SK-N-SH treated with all-trans-retinoic acid at 6 μM for 48 hours (cell line): ENCODE data around the gene APOL6.

ENCODE experiments used
- BACH2 ChIP-seq: fragments of 250-450 bp; sonication (Bioruptor Pico); IDR thresholded peaks from 2 replicates; pipeline ENCODE4 v1.9.0; 2021; ENCODE audit warnings: mild to moderate bottlenecking, borderline replicate concordance
- CREB5 ChIP-seq: fragments of 250-450 bp; sonication (Bioruptor Pico); IDR thresholded peaks from 2 replicates; pipeline ENCODE4 v1.5.1; 2020; ENCODE audit warnings: low read depth, mild to moderate bottlenecking, moderate library complexity
- ESRRG ChIP-seq: fragments of 250-450 bp; sonication (Bioruptor Pico); IDR thresholded peaks from 2 replicates; pipeline ENCODE4 v1.6.1; 2021; ENCODE audit warnings: mild to moderate bottlenecking
- OSR1 ChIP-seq: fragments of 250-450 bp; sonication (Bioruptor Pico); IDR thresholded peaks from 2 replicates; pipeline ENCODE4 v1.8.0; 2022; ENCODE audit warnings: moderate library complexity, mild to moderate bottlenecking, inconsistent platforms
- RARB ChIP-seq: fragments of 250-450 bp; sonication (Bioruptor Pico); IDR thresholded peaks from 2 replicates; pipeline ENCODE4 v1.8.0; 2021; ENCODE audit warnings: mild to moderate bottlenecking, moderate library complexity
- SNAI2 ChIP-seq: fragments of 250-450 bp; sonication (Bioruptor Pico); IDR thresholded peaks from 2 replicates; pipeline ENCODE4 v1.5.0; 2020; ENCODE audit warnings: mild to moderate bottlenecking, moderate library complexity
- ZC3H10 ChIP-seq: fragments of 250-450 bp; sonication (Bioruptor Pico); IDR thresholded peaks from 2 replicates; pipeline ENCODE4 v1.5.1; 2021; ENCODE audit warnings: mild to moderate bottlenecking, moderate library complexity
- ZFP30 ChIP-seq: fragments of 450-650 bp; formaldehyde crosslinking; IDR thresholded peaks from 2 replicates; pipeline ENCODE4 v1.5.0; 2022; ENCODE audit warnings: mild to moderate bottlenecking, moderate library complexity
- ZNF70 ChIP-seq: fragments of 450-650 bp; formaldehyde crosslinking; IDR thresholded peaks from 2 replicates; pipeline ENCODE4 v1.5.0; 2020; ENCODE audit warnings: mild to moderate bottlenecking, moderate library complexity
- TF ChIP-seq, protein P1 (sequence below): fragments of 250-450 bp; sonication (Bioruptor Pico); IDR thresholded peaks from 2 replicates; pipeline ENCODE4 v1.8.0; 2020; ENCODE audit warnings: mild to moderate bottlenecking, moderate library complexity, borderline replicate concordance
- TF ChIP-seq, protein P2 (sequence below): fragments of 250-450 bp; sonication (Bioruptor Pico); IDR thresholded peaks from 2 replicates; pipeline ENCODE4 v1.5.1; 2021; ENCODE audit warnings: mild to moderate bottlenecking, moderate library complexity
- TF ChIP-seq, protein P3 (sequence below): fragments of 250-450 bp; sonication (Bioruptor Pico); IDR thresholded peaks from 2 replicates; pipeline ENCODE4 v1.8.0; 2021; ENCODE audit warnings: low read depth, mild to moderate bottlenecking, moderate library complexity, borderline replicate concordance
- TF ChIP-seq, protein P4 (sequence below): fragments of 250-450 bp; sonication (Bioruptor Pico); IDR thresholded peaks from 2 replicates; pipeline ENCODE4 v1.5.0; 2020; ENCODE audit warnings: mild to moderate bottlenecking, moderate library complexity

DNA sequence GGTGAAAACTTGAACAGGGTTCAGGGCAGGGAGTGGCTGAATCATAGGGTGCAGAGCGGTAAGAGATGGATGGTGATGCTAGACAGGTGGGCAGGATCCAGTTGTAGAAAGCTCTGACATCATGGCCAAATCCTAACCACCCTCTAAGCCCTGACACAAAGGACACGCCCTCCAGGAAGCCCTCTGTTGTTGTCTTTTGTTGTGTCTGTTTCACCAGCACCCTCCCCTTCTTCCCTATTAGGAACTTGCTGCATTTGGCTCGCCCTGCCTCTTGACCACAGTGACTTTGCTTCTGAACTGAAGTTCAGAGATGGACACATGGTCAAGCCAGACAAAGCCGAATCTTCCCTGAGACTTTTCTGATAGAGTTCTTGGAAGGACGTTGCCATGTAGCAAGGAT is 14.2 kb upstream of the APOL6 start:
- TF ChIP-seq OSR1 (CRISPR knock-in tag) (no peak), ESRRG (CRISPR knock-in tag) (no peak), BACH2 (CRISPR knock-in tag) (no peak), ZC3H10 (CRISPR knock-in tag) (no peak), CREB5 (CRISPR knock-in tag) (no peak), ZFP30 (CRISPR knock-in tag) (no peak), SNAI2 (CRISPR knock-in tag) (no peak), ZNF70 (no peak), RARB (no peak)
- TF ChIP-seq, protein P1, sequence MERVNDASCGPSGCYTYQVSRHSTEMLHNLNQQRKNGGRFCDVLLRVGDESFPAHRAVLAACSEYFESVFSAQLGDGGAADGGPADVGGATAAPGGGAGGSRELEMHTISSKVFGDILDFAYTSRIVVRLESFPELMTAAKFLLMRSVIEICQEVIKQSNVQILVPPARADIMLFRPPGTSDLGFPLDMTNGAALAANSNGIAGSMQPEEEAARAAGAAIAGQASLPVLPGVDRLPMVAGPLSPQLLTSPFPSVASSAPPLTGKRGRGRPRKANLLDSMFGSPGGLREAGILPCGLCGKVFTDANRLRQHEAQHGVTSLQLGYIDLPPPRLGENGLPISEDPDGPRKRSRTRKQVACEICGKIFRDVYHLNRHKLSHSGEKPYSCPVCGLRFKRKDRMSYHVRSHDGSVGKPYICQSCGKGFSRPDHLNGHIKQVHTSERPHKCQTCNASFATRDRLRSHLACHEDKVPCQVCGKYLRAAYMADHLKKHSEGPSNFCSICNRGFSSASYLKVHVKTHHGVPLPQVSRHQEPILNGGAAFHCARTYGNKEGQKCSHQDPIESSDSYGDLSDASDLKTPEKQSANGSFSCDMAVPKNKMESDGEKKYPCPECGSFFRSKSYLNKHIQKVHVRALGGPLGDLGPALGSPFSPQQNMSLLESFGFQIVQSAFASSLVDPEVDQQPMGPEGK: no peak
- TF ChIP-seq, protein P2, sequence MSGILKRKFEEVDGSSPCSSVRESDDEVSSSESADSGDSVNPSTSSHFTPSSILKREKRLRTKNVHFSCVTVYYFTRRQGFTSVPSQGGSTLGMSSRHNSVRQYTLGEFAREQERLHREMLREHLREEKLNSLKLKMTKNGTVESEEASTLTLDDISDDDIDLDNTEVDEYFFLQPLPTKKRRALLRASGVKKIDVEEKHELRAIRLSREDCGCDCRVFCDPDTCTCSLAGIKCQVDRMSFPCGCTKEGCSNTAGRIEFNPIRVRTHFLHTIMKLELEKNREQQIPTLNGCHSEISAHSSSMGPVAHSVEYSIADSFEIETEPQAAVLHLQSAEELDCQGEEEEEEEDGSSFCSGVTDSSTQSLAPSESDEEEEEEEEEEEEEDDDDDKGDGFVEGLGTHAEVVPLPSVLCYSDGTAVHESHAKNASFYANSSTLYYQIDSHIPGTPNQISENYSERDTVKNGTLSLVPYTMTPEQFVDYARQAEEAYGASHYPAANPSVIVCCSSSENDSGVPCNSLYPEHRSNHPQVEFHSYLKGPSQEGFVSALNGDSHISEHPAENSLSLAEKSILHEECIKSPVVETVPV (CRISPR knock-in tag): no peak
- TF ChIP-seq, protein P3, sequence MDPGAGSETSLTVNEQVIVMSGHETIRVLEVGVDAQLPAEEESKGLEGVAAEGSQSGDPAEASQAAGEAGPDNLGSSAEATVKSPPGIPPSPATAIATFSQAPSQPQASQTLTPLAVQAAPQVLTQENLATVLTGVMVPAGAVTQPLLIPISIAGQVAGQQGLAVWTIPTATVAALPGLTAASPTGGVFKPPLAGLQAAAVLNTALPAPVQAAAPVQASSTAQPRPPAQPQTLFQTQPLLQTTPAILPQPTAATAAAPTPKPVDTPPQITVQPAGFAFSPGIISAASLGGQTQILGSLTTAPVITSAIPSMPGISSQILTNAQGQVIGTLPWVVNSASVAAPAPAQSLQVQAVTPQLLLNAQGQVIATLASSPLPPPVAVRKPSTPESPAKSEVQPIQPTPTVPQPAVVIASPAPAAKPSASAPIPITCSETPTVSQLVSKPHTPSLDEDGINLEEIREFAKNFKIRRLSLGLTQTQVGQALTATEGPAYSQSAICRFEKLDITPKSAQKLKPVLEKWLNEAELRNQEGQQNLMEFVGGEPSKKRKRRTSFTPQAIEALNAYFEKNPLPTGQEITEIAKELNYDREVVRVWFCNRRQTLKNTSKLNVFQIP: no peak
- TF ChIP-seq, protein P4, sequence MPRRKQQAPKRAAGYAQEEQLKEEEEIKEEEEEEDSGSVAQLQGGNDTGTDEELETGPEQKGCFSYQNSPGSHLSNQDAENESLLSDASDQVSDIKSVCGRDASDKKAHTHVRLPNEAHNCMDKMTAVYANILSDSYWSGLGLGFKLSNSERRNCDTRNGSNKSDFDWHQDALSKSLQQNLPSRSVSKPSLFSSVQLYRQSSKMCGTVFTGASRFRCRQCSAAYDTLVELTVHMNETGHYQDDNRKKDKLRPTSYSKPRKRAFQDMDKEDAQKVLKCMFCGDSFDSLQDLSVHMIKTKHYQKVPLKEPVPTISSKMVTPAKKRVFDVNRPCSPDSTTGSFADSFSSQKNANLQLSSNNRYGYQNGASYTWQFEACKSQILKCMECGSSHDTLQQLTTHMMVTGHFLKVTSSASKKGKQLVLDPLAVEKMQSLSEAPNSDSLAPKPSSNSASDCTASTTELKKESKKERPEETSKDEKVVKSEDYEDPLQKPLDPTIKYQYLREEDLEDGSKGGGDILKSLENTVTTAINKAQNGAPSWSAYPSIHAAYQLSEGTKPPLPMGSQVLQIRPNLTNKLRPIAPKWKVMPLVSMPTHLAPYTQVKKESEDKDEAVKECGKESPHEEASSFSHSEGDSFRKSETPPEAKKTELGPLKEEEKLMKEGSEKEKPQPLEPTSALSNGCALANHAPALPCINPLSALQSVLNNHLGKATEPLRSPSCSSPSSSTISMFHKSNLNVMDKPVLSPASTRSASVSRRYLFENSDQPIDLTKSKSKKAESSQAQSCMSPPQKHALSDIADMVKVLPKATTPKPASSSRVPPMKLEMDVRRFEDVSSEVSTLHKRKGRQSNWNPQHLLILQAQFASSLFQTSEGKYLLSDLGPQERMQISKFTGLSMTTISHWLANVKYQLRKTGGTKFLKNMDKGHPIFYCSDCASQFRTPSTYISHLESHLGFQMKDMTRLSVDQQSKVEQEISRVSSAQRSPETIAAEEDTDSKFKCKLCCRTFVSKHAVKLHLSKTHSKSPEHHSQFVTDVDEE (CRISPR knock-in tag): no peak
